OCI-LY3 (cell line): ENCODE measurements around the gene CD109.

ENCODE experiments used
- EZH2phosphoT487 ChIP-seq: fragments of 200-600 bp; shearing (Covaris generic); IDR thresholded peaks from 2 replicates; pipeline ENCODE4 v1.6.1; 2018; ENCODE audit warnings: antibody characterized with exemption, mixed run types, low read depth
- TF ChIP-seq, protein P1 (sequence below): fragments of 200-600, 300-600 bp; sonication (generic); IDR thresholded peaks from 2 replicates; pipeline ENCODE4 v1.5.1; 2014; ENCODE audit warnings: antibody characterized with exemption, low read length, low read depth

DNA sequence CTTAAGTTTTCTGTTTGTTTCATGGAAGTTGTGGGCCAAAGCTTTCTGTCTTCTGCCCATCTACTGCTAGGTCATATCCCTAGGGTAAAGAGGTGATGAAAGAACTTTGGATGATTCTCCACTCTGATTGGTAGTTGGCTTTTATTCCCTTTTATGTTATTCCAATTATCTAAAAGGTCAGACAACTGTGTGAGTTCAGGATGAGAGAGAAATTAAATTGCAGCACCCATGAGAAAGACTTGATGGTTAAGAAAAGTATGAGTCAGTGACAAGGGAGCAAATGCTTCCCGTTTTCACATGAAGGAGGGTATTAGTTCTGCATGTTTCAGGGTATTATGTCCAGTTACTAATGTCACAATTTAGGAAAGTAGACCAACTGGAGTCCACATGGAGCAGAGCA, 136.3 kb downstream of the CD109 start:
- TF ChIP-seq, protein P1, sequence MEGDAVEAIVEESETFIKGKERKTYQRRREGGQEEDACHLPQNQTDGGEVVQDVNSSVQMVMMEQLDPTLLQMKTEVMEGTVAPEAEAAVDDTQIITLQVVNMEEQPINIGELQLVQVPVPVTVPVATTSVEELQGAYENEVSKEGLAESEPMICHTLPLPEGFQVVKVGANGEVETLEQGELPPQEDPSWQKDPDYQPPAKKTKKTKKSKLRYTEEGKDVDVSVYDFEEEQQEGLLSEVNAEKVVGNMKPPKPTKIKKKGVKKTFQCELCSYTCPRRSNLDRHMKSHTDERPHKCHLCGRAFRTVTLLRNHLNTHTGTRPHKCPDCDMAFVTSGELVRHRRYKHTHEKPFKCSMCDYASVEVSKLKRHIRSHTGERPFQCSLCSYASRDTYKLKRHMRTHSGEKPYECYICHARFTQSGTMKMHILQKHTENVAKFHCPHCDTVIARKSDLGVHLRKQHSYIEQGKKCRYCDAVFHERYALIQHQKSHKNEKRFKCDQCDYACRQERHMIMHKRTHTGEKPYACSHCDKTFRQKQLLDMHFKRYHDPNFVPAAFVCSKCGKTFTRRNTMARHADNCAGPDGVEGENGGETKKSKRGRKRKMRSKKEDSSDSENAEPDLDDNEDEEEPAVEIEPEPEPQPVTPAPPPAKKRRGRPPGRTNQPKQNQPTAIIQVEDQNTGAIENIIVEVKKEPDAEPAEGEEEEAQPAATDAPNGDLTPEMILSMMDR, result no peak
- no peak for TF ChIP-seq EZH2phosphoT487
